HG02981 (cell line): Measurements from ENCODE around the gene QRICH2.
"Not testable (repeated sequence)": the region's sequence is repeated elsewhere in the genome, so short reads cannot be mapped to it uniquely, and the experiment has no call there.

Experiments
- ATAC-seq: cut with Tn5 transposase; IDR thresholded peaks from one replicate; pipeline ENCODE4 v1.9.1; 2021; ENCODE audit warnings: mild to moderate bottlenecking, moderate library complexity; ENCODE audit not compliant: unreplicated experiment

The QRICH2 gene

GRCh38 chr17:76267051-76267576 is 41.0 kb downstream of the QRICH2 start:
- no peak for ATAC-seq

- no peak for ATAC-seq
These were observed 41.7 kb downstream of the QRICH2 start for GRCh38 chr17:76266244-76266938.

- no peak for ATAC-seq
These were observed 42.3 kb downstream of the QRICH2 start for GRCh38 chr17:76265624-76266243.

- peak; percentile 66 for ATAC-seq
These were observed 43.1 kb downstream of the QRICH2 start, which contains the start of gene UBALD2 for GRCh38 chr17:76264755-76265623. Gene UBALD2, plus strand, starts transcription at chr17:76265348. Its CDS starts 158 bp downstream, at chr17:76265506.

- ATAC-seq = no peak
These were observed 43.7 kb downstream of the QRICH2 start for GRCh38 chr17:76264425-76264754.

- no peak for ATAC-seq
These were observed 44.2 kb downstream of the QRICH2 start for GRCh38 chr17:76263896-76264295.

GRCh38 chr17:76262732-76263344 is 45.2 kb downstream of the QRICH2 start:
- ATAC-seq = no peak

- no peak for ATAC-seq
These were observed 46.5 kb downstream of the QRICH2 start for GRCh38 chr17:76261421-76262215.

GRCh38 chr17:76260669-76261068 is 47.4 kb downstream of the QRICH2 start:
- ATAC-seq = no peak

- ATAC-seq = no peak
These were observed 47.9 kb downstream of the QRICH2 start for GRCh38 chr17:76260220-76260619.

GRCh38 chr17:76256430-76257050 is 51.5 kb downstream of the QRICH2 start:
- not testable (repeated sequence) for ATAC-seq

GRCh38 chr17:76255801-76256429 is 52.2 kb downstream of the QRICH2 start:
- no peak for ATAC-seq

GRCh38 chr17:76254275-76254674 is 53.8 kb downstream of the QRICH2 start:
- ATAC-seq = no peak

GRCh38 chr17:76253841-76254240 is 54.2 kb downstream of the QRICH2 start:
- ATAC-seq = no peak

GRCh38 chr17:76252967-76253766 is 54.9 kb downstream of the QRICH2 start:
- not testable (repeated sequence) for ATAC-seq

GRCh38 chr17:76252040-76252954 is 55.8 kb downstream of the QRICH2 start:
- ATAC-seq = peak; percentile 68

- ATAC-seq = no peak
These were observed 56.5 kb downstream of the QRICH2 start for GRCh38 chr17:76251478-76252039.
